Neural cell (in vitro differentiated cells): ENCODE data around the gene TRAPPC3. TPM values are rescaled to one million over a fixed set of nuclear protein-coding genes. Genes with fewer than 3 reads are reported as not detected.
A peak's percentile ranks its signal among the peaks of the same experiment; 100 is the strongest.

Source experiments
- H2AFZ ChIP-seq: fragments of 200-600, 300-800 bp; sonication (generic), shearing (Covaris generic); 2 replicates; pipeline ENCODE4 v1.6.0; 2014; ENCODE audit warnings: low read depth, mild to moderate bottlenecking, antibody characterized with exemption, low read length, moderate library complexity
- H3F3A ChIP-seq: fragments of 200-600 bp; shearing (Covaris generic); 2 replicates; pipeline ENCODE4 v1.6.1; 2016; ENCODE audit warnings: mild to moderate bottlenecking, moderate library complexity, mixed read lengths, antibody characterized with exemption, low read length; ENCODE audit not compliant: insufficient read depth, poor library complexity, severe bottlenecking
- H3K27ac ChIP-seq: fragments of 200-600, 300-800 bp; sonication (generic), shearing (Covaris generic); 2 replicates; pipeline ENCODE4 v1.5.1; 2014; ENCODE audit warnings: mild to moderate bottlenecking, low read length, moderate library complexity
- H3K27me3 ChIP-seq: fragments of 300-800, 200-600 bp; sonication (generic), shearing (Covaris generic); 2 replicates; pipeline ENCODE4 v1.6.0; 2014; ENCODE audit warnings: mild to moderate bottlenecking, low read depth, low read length, moderate library complexity; ENCODE audit not compliant: insufficient read depth
- H3K36me3 ChIP-seq: fragments of 300-800, 200-600 bp; sonication (generic), shearing (Covaris generic); 2 replicates; pipeline ENCODE4 v1.5.1; 2014; ENCODE audit warnings: mild to moderate bottlenecking, antibody characterized with exemption, low read length, moderate library complexity; ENCODE audit not compliant: insufficient read depth
- H3K4me2 ChIP-seq: fragments of 300-800, 200-600 bp; sonication (generic), shearing (Covaris generic); 2 replicates; pipeline ENCODE4 v1.6.0; 2014; ENCODE audit warnings: mild to moderate bottlenecking, low read length
- H3K4me3 ChIP-seq: fragments of 300-800, 200-600 bp; sonication (generic), shearing (Covaris generic); 2 replicates; pipeline ENCODE4 v1.5.1; 2014; ENCODE audit warnings: mild to moderate bottlenecking, low read length, moderate library complexity
- H3K79me2 ChIP-seq: fragments of 200-600 bp; shearing (Covaris generic); replicated peaks from 2 replicates; pipeline ENCODE4 v1.6.0; 2014; ENCODE audit warnings: mild to moderate bottlenecking, low read length, moderate library complexity; ENCODE audit not compliant: insufficient read depth
- H3K9ac ChIP-seq: fragments of 300-800, 200-600 bp; sonication (generic), shearing (Covaris generic); 2 replicates; pipeline ENCODE4 v1.6.1; 2016; ENCODE audit warnings: mild to moderate bottlenecking, low read length, mixed read lengths
- H3K9me2 ChIP-seq: fragments of 200-600 bp; shearing (Covaris generic); 2 replicates; pipeline ENCODE4 v1.6.1; 2016; ENCODE audit warnings: mild to moderate bottlenecking, low read length, mixed read lengths; ENCODE audit not compliant: insufficient read depth
- H3K9me3 ChIP-seq: fragments of 200-600, 300-800 bp; sonication (generic), shearing (Covaris generic); 2 replicates; pipeline ENCODE4 v1.6.1; 2016; ENCODE audit warnings: mild to moderate bottlenecking, mixed run types, low read length, moderate library complexity, mixed read lengths
- H4K20me1 ChIP-seq: fragments of 200-600 bp; shearing (Covaris generic); 2 replicates; pipeline ENCODE4 v1.6.1; 2016; ENCODE audit warnings: mild to moderate bottlenecking, mixed run types; ENCODE audit not compliant: insufficient read depth
- EP300 ChIP-seq: fragments of 450-650 bp; conservative IDR thresholded peaks from 2 replicates; pipeline ENCODE4 v1.6.1; 2014; ENCODE audit warnings: antibody characterized with exemption, mild to moderate bottlenecking, moderate library complexity; ENCODE audit not compliant: poor library complexity, severe bottlenecking
- EZH2 ChIP-seq: fragments of 200-600, 300-800 bp; shearing (Covaris generic), sonication (generic); IDR thresholded peaks from 2 replicates; pipeline ENCODE4 v1.6.1; 2014; ENCODE audit warnings: antibody characterized with exemption, low read length, borderline replicate concordance, mild to moderate bottlenecking; ENCODE audit not compliant: insufficient read depth, poor library complexity, severe bottlenecking
- MXI1 ChIP-seq: fragments of 450-650 bp; conservative IDR thresholded peaks from 2 replicates; pipeline ENCODE4 v1.6.1; 2014; ENCODE audit warnings: antibody characterized with exemption, mild to moderate bottlenecking; ENCODE audit not compliant: poor library complexity, severe bottlenecking
- POLR2AphosphoS5 ChIP-seq: IDR thresholded peaks from 2 replicates; pipeline ENCODE4 v1.6.1; 2012
- RAD21 ChIP-seq: fragments of 450-650 bp; conservative IDR thresholded peaks from 2 replicates; pipeline ENCODE4 v1.6.1; 2014; ENCODE audit warnings: antibody characterized with exemption, mild to moderate bottlenecking, moderate library complexity
- SMC3 ChIP-seq: fragments of 450-650 bp; conservative IDR thresholded peaks from 2 replicates; pipeline ENCODE4 v1.6.1; 2014; ENCODE audit warnings: antibody characterized with exemption, mild to moderate bottlenecking, moderate library complexity; ENCODE audit not compliant: poor library complexity
- TAF1 ChIP-seq: IDR thresholded peaks from 2 replicates; pipeline ENCODE4 v1.6.1; 2012; ENCODE audit warnings: low read depth
- polyA plus RNA-seq: library from polyadenylated mRNA; depleted of rRNA; stranded (reverse); fragments of >200 nt; gene quantifications from 2 replicates; pipeline ENCODE4 v1.2.3, GENCODE V29; 2014
- TF ChIP-seq, protein P1 (sequence below): IDR thresholded peaks from 2 replicates; pipeline ENCODE4 v1.6.1; 2012; ENCODE audit warnings: borderline replicate concordance
- TF ChIP-seq, protein P2 (sequence below): fragments of 450-650 bp; IDR thresholded peaks from 2 replicates; pipeline ENCODE4 v1.5.1; 2014; ENCODE audit warnings: antibody characterized with exemption, mild to moderate bottlenecking, moderate library complexity; ENCODE audit not compliant: poor library complexity, severe bottlenecking

Gene TRAPPC3
- polyA plus RNA-seq, 1 donor from 2014 or later: 278 TPM

DNA sequence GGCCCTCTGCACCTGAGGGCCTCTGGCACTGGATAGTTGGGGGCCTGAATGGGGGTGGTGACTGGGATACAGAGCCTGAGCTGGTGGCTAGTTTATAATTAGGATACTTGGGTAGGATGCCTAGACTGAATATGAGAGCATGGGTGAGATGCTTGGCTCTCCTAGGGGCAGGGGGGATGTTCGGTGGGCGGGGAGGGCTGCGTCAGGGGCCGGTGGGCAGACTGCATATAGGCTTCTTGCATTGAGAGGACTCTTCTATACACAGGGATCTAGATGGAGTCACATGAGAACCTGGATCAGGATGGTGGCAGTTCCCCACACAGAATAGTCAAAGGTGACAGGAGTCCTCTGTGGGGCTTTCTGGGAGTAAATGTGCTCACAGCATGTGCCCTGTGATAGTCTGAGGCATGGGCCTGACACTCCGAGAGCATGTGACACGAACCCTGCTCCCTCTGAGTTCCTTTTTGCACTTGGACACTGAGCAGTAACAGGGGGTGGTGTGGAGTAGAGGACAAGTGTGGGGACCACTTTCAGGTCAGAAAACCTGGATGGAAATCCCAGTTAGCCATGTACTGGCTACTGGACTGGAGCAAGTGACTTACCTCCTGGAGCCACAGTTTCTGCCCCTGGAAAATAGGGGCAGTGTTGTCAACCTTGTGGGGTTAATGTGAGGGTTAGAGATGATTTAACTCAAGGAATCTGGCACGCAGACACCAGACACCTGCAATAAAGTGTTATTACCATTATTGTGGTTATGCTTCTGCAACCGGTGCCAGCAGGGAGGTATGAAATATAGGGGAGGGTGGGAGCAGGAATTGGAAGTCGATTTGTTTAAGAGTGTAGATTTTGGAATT lies 8.9 kb upstream of the TRAPPC3 start:
- no peaks in the 10 kb centered on the region for H3K9me2 ChIP-seq
- H3K9me3 ChIP-seq: no peaks in the 10 kb centered on the region
- peak overlapping the region; percentile 99 for H3K27ac ChIP-seq
- peaks cover 86% of the 10 kb centered on the region for H3K79me2 ChIP-seq
- peak overlapping the region; percentile 95 for H3K4me3 ChIP-seq
- H3K36me3 ChIP-seq: no peaks in the 10 kb centered on the region
- H3K4me2 ChIP-seq: peak overlapping the region; percentile 98
- H4K20me1 ChIP-seq: peaks cover 36% of the 10 kb centered on the region
- H3K9ac ChIP-seq: peak overlapping the region; percentile 98
- H3K27me3 ChIP-seq: no peaks in the 10 kb centered on the region
- no peak for TF ChIP-seq EZH2
- TF ChIP-seq EP300: no peak
- no peak for TF ChIP-seq TAF1
- TF ChIP-seq SMC3: no peak
- no peak for TF ChIP-seq POLR2AphosphoS5
- TF ChIP-seq MXI1: no peak
- TF ChIP-seq, protein P1, sequence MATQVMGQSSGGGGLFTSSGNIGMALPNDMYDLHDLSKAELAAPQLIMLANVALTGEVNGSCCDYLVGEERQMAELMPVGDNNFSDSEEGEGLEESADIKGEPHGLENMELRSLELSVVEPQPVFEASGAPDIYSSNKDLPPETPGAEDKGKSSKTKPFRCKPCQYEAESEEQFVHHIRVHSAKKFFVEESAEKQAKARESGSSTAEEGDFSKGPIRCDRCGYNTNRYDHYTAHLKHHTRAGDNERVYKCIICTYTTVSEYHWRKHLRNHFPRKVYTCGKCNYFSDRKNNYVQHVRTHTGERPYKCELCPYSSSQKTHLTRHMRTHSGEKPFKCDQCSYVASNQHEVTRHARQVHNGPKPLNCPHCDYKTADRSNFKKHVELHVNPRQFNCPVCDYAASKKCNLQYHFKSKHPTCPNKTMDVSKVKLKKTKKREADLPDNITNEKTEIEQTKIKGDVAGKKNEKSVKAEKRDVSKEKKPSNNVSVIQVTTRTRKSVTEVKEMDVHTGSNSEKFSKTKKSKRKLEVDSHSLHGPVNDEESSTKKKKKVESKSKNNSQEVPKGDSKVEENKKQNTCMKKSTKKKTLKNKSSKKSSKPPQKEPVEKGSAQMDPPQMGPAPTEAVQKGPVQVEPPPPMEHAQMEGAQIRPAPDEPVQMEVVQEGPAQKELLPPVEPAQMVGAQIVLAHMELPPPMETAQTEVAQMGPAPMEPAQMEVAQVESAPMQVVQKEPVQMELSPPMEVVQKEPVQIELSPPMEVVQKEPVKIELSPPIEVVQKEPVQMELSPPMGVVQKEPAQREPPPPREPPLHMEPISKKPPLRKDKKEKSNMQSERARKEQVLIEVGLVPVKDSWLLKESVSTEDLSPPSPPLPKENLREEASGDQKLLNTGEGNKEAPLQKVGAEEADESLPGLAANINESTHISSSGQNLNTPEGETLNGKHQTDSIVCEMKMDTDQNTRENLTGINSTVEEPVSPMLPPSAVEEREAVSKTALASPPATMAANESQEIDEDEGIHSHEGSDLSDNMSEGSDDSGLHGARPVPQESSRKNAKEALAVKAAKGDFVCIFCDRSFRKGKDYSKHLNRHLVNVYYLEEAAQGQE: no peak
- TF ChIP-seq RAD21: no peak
- TF ChIP-seq, protein P2, sequence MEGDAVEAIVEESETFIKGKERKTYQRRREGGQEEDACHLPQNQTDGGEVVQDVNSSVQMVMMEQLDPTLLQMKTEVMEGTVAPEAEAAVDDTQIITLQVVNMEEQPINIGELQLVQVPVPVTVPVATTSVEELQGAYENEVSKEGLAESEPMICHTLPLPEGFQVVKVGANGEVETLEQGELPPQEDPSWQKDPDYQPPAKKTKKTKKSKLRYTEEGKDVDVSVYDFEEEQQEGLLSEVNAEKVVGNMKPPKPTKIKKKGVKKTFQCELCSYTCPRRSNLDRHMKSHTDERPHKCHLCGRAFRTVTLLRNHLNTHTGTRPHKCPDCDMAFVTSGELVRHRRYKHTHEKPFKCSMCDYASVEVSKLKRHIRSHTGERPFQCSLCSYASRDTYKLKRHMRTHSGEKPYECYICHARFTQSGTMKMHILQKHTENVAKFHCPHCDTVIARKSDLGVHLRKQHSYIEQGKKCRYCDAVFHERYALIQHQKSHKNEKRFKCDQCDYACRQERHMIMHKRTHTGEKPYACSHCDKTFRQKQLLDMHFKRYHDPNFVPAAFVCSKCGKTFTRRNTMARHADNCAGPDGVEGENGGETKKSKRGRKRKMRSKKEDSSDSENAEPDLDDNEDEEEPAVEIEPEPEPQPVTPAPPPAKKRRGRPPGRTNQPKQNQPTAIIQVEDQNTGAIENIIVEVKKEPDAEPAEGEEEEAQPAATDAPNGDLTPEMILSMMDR: no peak
- no peak overlapping the region for H2AFZ ChIP-seq
- no peaks in the 10 kb centered on the region for H3F3A ChIP-seq

DNA sequence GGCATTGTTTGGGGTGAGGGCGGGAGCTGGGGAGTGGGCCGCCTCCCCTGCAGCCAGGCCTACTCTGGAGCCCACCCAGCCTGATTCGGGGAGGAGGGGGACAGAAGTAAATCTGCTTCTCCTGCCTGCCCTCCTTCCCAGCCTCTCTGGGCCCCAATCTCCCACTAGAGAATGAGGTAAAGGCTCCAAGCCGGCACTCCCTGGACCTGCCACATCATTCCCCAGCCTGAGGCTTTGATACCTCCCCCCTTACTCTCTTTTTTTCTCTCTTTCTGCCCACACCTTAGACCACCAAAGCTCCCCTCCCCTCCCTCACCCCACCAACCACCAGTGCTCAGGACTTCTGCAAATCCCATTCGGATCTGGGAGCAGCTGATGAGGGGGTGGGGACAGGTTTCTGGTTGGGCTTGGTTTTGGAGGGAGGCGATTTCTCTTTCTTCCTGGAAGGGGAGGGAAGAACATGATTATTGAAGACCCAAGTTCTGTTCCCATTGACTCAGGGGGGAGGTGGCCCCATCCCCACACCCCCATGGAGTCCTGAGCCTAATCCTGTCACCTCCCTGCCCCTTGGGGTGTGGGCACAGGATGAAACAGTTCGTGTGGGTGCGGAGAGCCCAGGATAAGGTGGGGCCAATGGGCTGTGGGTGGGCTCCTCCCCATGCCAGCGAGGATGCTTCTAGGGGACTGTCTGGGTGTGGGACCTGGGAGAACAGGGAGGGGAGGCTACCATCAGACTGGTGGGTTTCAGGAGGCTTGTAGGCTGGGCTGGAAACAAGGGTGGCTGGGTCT lies 8.0 kb upstream of the TRAPPC3 start:
- H3K4me3 ChIP-seq: peak overlapping the region; percentile 95
- H4K20me1 ChIP-seq: peaks cover 31% of the 10 kb centered on the region
- no peaks in the 10 kb centered on the region for H3K27me3 ChIP-seq
- TF ChIP-seq EP300 (no peak), TAF1 (no peak), SMC3 (no peak), POLR2AphosphoS5 (no peak), EZH2 (no peak), RAD21 (no peak), MXI1 (no peak)
- TF ChIP-seq, protein P2: no peak
- TF ChIP-seq, protein P1: no peak
- peak overlapping the region; percentile 99 for H3K27ac ChIP-seq
- H3K79me2 ChIP-seq: peaks cover 77% of the 10 kb centered on the region
- peak overlapping the region; percentile 98 for H3K4me2 ChIP-seq
- H3F3A ChIP-seq: no peaks in the 10 kb centered on the region
- peak overlapping the region; percentile 98 for H3K9ac ChIP-seq
- no peaks in the 10 kb centered on the region for H3K9me2 ChIP-seq
- H3K36me3 ChIP-seq: no peaks in the 10 kb centered on the region
- H3K9me3 ChIP-seq: no peaks in the 10 kb centered on the region
- peak overlapping the region; percentile 57 for H2AFZ ChIP-seq
